ENCODE measurements around the gene SLC12A9.

Gene SLC12A9

DNA sequence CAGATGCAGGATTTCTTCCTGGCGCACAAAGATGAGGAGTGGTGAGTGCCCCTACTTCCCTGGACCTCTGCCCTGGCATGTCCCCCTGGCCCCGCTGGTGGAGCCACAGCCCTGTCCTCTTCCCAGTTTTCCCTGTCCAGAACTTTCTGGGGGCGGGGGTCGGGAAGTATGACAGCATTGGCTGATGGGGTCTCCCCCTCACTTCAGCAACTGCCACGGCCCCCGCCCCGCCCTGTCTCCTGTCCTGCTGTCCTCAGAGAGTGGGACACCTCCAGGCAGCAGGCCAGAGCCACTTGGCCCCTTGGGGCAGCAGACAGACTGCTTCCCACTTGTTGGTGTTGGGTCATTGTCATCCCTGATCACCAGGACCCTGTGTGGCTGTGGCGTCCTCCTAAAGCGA is 29.7 kb downstream of the SLC12A9 start:
- no peak for DNase-seq (ENCODE audit: low read depth in 3 of 3, low spot score in 1 of 3)

DNA sequence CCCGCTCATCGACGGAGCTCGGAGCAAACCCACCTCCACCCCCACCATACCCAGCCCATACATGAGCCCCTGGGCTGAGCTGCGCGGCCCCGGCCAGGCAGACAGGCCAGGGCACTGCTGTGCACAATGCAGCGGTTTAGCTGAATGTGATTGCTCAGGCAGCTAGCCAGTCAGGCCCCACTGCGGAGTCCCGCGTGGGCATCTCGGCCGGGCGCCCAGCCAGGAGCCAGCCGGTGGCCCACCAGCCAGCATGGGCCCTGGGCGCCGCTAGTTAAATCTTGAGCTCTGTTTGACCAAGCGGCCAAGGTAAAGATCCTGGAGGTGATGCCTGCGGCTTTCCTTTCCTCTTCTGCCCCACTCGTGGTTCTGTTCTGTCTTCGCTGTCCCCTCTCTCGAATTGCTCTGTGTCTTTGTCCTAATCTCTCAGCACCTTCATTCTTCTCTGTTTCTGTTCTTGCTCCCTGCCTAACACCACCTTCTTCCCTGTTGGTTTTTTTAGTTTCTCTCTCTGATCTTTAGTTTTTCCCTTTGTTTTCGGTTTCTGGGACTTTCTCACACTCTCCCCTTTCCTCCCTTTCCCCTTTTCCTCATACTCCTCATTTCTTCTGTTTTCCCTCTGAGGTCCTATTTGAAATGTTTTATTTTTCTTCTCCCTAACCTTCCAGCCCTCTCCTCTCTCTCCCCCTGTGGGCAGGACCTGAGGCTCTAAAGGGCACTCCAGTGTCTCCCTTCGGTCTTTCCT is 30.4 kb downstream of the SLC12A9 start:
- no peak for DNase-seq (ENCODE audit: low read depth in 3 of 3, low spot score in 1 of 3)

DNA sequence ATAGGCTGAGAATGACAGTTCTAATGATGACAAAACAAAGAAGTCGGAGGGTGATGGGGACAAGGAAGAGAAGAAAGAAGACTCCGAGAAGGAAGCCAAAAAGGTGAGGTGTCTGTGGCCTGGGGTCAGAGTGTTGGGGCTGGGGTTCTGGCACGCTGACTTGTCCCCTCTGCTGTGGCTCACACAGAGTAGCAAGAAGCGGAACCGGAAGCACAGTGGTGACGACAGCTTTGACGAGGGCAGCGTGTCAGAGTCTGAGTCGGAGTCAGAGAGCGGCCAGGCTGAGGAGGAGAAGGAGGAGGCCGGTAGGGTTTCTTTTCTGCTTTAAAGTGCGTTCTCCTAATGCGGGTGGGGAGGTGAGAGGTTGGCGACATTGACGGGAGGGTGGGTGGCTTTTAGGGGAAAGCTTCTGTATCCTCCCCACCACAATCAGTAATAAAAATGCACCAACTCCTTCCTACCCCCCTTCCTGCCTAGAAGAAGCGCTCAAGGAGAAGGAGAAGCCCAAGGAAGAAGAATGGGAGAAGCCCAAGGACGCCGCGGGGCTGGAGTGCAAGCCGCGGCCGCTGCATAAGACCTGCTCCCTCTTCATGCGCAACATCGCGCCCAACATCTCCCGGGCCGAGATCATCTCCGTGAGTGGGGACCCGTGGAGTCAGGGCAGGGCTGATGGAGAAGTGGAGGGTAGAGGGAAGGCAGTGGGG is 32.4 kb downstream of the SLC12A9 start:
- DNase-seq (ENCODE audit: low read depth in 3 of 3, low spot score in 1 of 3): no peak

DNA sequence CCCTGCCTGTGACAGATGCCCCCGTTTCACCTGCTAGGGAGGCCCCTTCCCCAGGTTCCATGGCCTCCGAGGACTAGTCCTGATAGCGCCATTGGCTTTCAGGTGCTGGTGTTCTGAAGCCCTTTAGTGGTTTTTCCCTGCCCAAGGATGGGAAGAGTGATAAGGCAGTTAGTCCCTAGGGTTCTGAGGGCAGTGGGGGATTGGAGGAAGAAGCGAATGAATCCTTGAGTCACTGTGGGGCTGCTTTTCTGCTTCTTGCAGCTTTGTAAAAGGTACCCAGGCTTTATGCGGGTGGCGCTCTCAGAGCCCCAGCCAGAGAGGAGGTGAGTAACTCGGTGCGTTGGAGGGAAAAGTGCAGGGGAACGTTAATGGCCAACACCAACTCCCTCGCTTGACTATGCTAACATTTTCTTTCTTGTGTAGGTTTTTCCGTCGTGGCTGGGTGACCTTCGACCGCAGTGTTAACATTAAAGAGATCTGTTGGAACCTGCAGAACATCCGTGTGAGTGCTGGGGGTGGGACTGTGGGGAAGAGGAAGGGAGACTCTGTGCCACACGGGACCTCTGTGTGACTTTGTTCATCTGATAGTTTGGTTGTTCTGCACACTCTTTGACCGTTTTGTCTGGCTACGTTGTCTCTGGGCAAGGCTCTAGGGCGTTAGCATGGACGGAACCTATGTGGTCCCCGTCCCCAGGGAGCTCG is 33.1 kb downstream of the SLC12A9 start:
- no peak for DNase-seq (ENCODE audit: low read depth in 3 of 3, low spot score in 1 of 3)

DNA sequence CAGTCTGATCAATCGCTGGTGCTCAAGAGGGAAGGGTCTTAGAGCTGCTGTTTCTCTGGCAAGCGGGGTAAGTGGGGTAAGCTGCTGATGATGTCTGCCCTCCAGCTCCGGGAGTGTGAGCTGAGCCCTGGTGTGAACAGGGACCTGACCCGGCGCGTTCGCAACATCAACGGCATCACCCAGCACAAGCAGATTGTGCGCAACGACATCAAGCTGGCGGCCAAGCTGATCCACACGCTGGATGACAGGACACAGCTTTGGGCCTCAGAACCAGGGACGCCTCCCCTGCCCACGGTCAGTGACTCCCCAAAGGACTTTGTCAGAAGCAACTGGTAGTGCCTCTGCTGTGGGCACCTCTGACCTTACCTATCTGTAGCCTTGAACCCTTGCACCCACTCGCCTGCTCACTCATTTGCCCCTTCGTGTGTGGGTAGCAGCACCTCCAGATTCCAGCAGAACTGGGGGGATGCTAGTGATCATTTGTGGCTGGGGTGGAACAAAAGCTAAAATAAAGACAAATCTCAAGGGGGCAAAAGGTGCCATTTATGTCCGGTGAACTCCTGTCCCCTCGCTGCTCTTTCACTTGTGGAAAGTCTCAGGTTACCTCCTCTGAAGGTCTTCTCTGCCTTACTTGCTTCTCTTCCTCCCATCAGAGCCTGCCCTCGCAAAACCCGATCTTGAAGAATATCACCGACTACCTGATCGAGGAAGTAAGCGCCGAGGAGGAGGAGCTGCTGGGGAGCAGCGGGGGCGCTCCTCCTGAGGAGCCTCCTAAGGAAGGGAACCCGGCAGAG is 33.8 kb downstream of the SLC12A9 start:
- DNase-seq (ENCODE audit: low read depth in 3 of 3, low spot score in 1 of 3): no peak

DNA sequence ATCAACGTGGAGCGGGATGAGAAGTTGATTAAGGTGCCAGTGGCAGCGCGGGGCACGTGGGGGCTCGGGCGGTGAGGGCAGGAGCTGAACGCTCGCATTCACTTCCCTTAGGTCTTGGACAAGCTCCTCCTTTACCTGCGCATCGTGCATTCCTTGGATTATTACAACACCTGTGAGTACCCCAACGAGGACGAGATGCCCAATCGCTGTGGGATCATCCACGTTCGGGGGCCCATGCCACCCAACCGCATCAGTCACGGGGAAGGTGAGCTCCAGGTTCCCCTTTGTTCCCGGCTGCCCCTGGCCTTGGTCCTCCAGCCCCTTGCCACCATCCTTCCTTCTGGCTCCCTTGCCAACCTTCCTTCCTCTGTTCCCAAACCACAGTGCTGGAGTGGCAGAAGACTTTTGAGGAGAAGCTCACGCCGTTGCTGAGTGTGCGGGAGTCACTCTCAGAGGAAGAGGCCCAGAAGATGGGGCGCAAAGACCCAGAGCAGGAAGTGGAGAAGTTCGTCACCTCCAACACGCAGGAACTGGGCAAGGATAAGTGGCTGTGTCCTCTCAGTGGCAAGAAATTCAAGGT is 34.5 kb downstream of the SLC12A9 start:
- DNase-seq (ENCODE audit: low read depth in 3 of 3, low spot score in 1 of 3): no peak

DNA sequence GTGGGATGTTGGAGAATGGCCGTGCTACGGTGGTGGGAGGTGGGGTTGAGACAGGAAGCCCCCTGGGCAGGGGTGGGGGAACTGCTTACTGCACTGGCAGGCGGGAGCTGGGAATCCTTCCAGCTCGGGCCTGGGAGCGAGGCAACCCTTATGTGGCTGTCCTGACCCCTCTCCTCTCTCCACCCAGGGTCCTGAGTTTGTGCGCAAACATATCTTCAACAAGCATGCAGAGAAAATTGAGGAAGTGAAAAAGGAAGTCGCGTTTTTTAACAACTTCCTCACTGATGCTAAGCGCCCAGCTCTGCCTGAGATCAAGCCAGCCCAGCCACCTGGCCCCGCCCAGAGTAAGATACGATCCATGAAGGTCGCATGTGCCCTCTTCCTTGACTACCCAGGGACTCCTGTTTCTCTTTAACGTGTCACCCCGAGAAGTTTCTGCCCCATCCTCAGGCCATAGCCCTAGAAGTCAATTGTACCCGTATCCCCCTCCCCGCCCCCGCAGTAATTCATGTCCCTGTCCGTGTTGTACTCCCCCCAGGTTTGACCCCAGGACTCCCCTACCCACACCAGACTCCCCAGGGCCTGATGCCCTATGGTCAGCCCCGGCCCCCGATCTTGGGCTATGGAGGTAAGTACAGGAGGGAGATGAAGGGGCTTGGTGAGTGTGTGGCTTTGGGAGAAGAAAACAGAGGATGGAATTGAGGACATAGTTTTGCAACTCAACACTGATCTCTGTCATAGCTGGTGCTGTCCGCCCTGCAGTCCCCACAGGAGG is 35.2 kb downstream of the SLC12A9 start:
- DNase-seq (ENCODE audit: low read depth in 3 of 3, low spot score in 1 of 3): no peak

DNA sequence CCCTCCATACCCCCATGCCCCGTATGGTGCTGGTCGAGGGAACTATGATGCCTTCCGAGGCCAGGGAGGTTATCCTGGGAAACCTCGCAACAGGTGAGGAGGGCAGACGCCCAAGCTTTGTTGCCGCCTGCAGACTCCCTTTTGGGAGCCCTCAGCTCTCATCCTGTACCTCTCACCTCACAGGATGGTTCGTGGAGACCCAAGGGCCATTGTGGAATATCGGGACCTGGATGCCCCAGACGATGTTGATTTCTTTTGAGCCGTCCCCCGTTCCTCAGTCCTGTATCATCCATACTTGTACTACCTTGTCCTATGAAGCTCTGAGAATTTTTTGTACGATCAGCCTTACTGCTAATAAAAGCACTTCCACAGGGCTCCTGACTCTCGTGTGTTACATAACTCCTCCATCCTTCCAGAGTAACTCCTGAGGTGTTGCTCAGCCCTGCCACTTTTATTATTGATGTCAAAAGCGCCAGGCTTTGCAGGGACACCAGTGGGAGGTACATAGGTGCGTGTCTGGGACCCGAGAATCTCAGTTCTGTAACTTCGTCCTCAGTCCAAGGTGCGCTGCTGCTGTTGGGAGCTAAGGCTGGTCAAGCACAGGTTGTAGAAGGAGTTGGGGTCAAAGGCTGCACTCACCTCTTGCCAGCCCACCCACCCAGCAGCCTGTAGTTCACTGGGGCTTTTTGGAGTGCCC is 35.9 kb downstream of the SLC12A9 start:
- no peak for DNase-seq (ENCODE audit: low read depth in 3 of 3, low spot score in 1 of 3)

DNA sequence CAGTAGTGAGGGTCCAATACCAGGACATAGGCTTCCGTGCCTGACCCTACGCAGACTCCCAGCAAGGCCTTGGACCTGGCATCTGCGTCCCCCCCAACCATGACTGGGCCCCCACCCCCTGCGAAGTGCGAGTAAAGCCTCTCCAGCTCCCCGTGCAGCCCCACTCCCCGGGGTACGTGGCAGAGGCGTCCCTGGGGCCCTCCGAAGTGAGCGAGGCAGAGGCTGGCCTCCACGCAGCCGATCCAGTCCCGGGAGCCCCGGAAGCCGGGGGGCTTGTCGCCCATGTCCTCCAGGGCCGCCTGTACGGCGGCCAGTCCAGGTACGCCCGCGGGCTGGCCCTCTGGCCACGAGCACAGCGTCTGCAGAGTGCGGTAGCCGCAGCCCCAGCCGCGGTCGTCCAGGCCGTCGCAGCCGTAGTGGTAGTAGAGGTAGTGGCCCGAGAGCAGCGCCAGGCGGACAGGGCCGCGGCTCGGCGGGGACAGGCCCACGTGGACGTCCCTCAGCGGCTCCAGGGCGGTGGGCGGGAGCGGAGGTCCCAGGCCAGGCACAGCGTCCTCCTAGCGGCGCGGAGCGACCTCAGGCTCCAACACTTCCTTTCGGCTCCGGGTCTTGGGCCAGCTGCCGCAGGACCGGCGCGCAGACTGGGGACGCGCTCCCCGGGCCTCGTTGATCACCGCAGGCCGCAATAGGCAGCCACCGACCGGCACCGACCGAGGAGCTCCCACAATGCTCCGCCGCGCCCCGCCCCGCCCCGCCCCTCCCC is 36.7 kb downstream of the SLC12A9 start, which contains the start of gene UFSP1:
Gene UFSP1, minus strand, starts transcription at position 728 of the 763 bp plus-strand sequence. Its CDS starts 444 bp downstream, at position 284.
- DNase-seq (ENCODE audit: low read depth in 3 of 3, low spot score in 1 of 3): no peak

DNA sequence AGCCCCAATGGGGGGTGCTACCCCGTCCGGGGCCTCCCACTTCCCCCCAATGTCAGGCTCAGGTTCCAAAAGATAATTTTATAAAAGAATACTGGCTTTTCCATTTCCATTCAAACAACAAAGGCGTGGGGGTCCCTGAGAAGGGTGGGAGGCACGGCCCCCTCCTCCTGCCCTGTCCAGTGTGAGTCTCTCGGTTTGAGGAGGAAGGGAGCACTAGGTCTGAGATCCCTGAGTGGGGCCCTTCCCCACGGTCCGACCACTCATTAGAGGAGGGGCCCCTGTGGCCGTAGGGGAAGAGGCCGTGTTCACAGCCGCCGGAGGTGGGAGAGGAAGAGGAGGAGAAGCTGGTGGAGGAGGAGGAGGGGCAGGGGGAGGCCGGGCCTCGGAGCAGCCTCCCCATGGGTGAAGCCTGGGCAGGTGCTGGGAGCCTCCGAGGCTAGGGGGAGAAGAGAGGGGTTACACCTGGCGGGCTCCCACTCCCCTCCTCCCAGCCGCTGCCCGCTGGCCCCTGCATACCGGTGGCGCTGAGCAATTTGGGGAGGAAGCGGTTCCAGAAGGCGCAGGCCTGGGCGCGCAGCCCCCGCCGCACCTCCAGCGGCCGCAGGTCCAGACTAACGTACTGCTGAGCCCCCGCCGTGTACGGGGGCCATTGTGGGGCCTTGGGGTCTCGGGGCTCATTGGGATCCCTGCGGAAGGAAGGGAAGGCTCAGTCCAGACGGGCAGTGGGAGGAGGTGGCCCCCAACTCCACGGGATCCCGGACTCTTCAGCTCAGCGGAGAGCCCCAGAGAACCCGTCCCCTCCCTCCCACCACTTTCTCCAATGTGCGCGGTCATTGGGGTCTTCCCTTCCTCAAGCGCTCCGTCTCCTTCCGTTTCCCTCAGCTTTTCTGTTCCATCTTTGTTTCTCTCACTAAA is 38.4 kb downstream of the SLC12A9 start:
- no peak for DNase-seq (ENCODE audit: low read depth in 3 of 3, low spot score in 1 of 3)

DNA sequence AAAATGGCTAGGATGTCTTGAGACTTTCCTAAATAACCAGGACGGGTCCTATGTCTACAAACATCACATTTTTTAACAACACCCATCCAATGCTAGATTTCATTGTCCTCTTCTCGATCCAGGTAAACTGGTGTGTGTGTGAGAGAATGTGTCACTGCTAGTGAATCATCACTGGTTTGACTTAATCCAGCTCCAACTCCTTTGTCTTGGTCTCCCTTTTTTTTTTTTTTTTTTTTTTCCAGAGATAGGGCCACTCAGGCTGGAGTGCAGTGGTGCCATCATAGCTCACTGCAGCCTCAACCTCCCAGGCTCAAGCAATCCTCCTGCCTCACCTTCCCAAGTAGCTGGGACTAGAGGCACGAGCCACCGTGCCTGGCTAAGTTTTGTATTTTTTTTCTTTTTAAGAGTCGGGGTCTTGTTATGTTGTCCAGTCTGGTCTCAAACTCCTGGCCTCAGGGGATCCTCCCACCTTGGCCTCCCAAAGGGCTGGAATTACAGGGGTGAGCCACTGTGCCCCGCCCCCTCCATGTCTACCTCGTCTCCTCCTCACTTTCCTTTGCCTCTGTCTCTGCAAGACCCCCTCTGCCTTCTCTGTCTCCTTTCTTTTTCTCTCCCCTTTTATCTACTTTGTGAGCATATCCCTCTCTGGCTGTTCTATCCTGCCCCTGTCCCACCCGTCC is 39.2 kb downstream of the SLC12A9 start:
- no peak for DNase-seq (ENCODE audit: low read depth in 3 of 3, low spot score in 1 of 3)

DNA sequence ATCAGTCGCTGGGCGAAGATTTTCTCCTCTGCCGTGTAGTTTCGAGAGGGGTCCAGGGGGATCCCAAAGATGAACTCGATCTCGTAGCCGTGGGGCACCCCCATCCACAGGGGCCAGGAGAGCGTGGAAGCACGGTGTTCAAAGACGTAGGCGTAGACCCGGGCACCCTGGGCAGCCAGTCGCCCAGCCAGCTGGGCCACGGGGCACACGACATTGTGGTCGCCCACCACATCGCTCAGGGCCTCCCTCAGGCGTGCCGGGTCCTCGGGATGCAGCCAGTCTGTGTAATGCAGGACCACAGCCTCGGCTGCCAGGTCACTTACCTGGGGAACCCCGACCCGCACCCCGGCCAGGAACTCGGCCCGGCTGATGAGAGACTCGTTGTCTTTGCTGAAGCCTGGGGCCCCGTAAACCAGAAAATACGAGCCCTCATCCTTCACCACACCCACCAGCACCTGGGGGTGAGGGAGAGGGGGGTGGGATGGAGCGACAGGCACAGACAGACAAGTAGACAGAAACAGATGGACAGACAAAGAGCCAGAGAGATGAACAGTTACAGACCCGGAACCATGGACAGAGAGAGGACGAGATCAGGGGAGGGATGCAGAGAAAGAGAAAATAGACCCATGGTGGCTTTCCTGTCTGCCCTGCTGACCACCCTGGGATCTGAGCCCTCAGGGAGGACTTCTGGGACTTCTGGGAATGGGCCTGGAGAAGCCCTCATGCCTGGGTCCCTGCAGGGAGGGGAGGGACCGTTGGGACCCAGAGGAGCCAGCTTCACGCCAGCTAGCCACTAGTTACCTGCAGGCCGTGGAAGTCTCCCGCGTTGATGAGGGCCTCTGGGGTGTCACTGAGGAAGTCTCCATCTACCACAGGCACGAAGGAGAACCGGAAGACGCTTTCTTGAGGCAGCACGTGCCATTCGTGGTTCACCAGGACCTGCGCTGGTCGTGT is 40.1 kb downstream of the SLC12A9 start:
- DNase-seq (ENCODE audit: low read depth in 3 of 3, low spot score in 1 of 3): no peak

DNA sequence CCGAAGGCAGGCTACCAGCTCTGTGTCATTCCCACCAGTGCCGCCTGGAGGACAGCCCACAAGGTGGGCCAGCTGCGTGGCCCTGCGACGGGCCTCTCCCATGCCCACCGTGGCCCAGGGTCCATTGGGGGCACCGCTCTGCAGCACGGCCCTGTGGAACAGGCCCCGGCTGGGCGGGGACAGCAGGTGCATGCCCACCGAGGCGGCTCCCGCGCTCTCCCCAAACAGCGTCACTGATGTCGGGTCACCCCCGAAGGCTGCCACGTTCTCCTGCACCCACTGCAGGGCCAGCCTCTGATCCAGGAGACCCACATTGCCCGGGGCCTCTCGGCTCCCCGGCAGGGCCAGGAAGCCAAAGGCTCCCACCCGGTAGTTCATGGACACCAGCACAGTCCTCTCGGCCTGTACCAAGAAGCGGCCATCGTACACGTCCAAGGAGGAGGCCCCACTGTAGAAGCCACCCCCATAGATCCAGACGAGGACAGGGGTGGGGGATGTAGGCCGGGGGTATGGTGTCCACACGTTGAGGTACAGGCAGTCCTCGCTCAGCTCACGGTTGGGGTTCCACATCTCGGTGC is 40.9 kb downstream of the SLC12A9 start:
- DNase-seq (ENCODE audit: low read depth in 3 of 3, low spot score in 1 of 3): no peak

DNA sequence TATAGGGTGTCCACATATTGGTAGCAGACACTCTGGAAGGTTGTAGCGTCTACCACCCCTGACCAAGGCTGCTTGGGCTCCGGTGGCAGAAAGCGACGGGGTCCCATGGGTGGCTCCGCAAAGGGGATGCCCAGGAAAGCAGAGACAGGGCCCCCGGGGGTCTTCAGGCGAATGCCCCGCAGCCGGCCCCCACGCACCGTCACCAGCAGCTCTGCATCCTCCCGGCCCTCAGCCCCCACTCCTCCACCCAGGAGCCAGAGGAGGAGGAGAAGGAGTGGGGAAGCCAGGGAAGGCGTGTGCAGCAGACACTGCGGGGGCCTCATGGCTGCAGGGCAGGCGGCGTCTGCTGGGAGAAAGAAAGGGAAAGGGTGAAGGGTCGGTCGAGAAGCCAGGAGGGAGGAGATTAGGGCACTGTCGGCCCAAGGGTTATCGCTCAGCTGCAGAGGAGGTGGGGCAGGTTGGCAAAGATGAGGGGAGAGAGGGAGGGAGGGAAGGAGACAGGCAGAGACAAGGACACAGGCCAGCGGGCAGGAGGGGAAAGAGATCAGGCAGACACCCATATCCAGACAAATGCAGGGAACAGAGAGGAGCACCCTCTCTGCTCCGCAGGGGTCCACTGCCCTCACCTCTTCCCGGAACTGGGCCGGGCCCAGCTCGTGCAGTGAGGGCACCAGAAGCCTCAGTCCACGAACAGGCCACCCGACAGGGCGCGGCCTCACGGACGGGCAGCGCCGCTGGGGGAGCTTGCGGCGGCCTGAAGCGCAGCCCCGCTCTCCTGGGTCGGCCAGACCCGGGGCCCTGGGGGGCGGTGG is 41.6 kb downstream of the SLC12A9 start:
- DNase-seq (ENCODE audit: low read depth in 3 of 3, low spot score in 1 of 3): no peak

All from stimulated activated CD4-positive, alpha-beta T cell treated with anti-CD3 and anti-CD28 coated beads, TNF-alpha, amount 100 ng/mL, for 1 hour (primary cell).